Gastrocnemius medialis (tissue), 4 donors: Measurements from ENCODE around the gene MAML2.

Experiments
- POLR2A ChIP-seq, 2 donors: fragments of 450-650 bp; IDR thresholded peaks; one replicate each; pipeline ENCODE4 v1.6.1; 2017; ENCODE audit warnings: antibody characterized with exemption in 2 of 2, mild to moderate bottlenecking in 2 of 2, moderate library complexity in 2 of 2
- TF ChIP-seq, protein P1 (sequence below), 5 experiments: fragments of 450-650 bp in 3 of 5; fragments of 200-600 bp in 2 of 5; sonication (generic) in 2 of 5; IDR thresholded peaks in 4 of 5; conservative IDR thresholded peaks in 1 of 5; 1 replicate in 4 of 5; 2 replicates in 1 of 5; pipeline ENCODE4 v1.5.1; 2016 to 2019; ENCODE audit warnings: antibody characterized with exemption in 5 of 5, mild to moderate bottlenecking in 3 of 5, moderate library complexity in 3 of 5

DNA sequence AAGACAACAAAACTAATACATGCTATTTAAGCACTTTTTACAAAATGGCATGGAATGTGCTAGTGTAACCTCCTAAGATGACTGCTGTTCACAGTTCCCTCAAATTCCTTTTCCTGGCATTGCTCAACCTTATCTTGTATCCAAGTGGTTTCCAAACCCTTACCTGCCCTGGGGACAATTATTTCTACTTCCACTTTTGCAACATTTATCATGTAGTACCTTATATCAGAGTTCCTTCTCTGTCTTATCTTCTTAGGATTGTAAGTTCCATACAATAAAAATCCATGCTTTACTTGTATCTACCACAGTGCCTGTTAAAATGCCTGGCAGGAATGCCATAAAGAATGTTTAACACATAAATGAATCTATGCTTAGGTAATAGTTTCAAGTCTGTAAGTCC lies 309.9 kb downstream of the MAML2 start:
- TF ChIP-seq POLR2A (IDR thresholded peaks at IDR 0.05), result no peak
- TF ChIP-seq, protein P1, sequence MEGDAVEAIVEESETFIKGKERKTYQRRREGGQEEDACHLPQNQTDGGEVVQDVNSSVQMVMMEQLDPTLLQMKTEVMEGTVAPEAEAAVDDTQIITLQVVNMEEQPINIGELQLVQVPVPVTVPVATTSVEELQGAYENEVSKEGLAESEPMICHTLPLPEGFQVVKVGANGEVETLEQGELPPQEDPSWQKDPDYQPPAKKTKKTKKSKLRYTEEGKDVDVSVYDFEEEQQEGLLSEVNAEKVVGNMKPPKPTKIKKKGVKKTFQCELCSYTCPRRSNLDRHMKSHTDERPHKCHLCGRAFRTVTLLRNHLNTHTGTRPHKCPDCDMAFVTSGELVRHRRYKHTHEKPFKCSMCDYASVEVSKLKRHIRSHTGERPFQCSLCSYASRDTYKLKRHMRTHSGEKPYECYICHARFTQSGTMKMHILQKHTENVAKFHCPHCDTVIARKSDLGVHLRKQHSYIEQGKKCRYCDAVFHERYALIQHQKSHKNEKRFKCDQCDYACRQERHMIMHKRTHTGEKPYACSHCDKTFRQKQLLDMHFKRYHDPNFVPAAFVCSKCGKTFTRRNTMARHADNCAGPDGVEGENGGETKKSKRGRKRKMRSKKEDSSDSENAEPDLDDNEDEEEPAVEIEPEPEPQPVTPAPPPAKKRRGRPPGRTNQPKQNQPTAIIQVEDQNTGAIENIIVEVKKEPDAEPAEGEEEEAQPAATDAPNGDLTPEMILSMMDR (IDR thresholded peaks at IDR 0.05 in 4 of 5, conservative IDR thresholded peaks at IDR 0.05 in 1 of 5), result no peak
